ENCODE data around the gene SUCLA2.

SUCLA2 gene

GRCh38 chr13:47934371-47934770 is 66.7 kb downstream of the SUCLA2 start:
- Histone ChIP-seq H3K27ac (ENCODE audit: low read length) (no peak overlapping the region), H3K27me3 (ENCODE audit: insufficient read depth, low read length) (no peaks in the 10 kb centered on the region), H3K4me1 (ENCODE audit: insufficient read depth, low read length) (peaks cover 23% of the 10 kb centered on the region), H3K9ac (ENCODE audit: low read depth, low read length) (no peak overlapping the region), H3K9me3 (ENCODE audit: insufficient read depth, low read depth, low read length) (peaks cover 4% of the 10 kb centered on the region; the same call in 1 of the 2 replicates), H3K36me3 (ENCODE audit: insufficient read depth, low read depth, low read length) (peaks cover 9% of the 10 kb centered on the region; the same call in 1 of the 2 replicates), H3K4me3 (ENCODE audit: low read length) (no peak overlapping the region)

GRCh38 chr13:47932950-47933923 is 67.8 kb downstream of the SUCLA2 start:
- H3K36me3 ChIP-seq (ENCODE audit: insufficient read depth, low read depth, low read length), result 0 out of 2 replicates have a peak, but pooled peaks cover 5% of the 10 kb centered on the region
- peaks cover 23% of the 10 kb centered on the region for H3K4me1 ChIP-seq (ENCODE audit: insufficient read depth, low read length)
- H3K27me3 ChIP-seq (ENCODE audit: insufficient read depth, low read length), result no peaks in the 10 kb centered on the region
- H3K9ac ChIP-seq (ENCODE audit: low read depth, low read length), result no peak overlapping the region
- H3K27ac ChIP-seq (ENCODE audit: low read length), result no peak overlapping the region
- H3K4me3 ChIP-seq (ENCODE audit: low read length), result no peak overlapping the region
- H3K9me3 ChIP-seq (ENCODE audit: insufficient read depth, low read depth, low read length), result peaks cover 4% of the 10 kb centered on the region; the same call in 1 of the 2 replicates

- Histone ChIP-seq H3K4me3 (ENCODE audit: low read length) (no peak overlapping the region), H3K36me3 (ENCODE audit: insufficient read depth, low read depth, low read length) (no peaks in the 10 kb centered on the region), H3K27me3 (ENCODE audit: insufficient read depth, low read length) (no peaks in the 10 kb centered on the region), H3K9me3 (ENCODE audit: insufficient read depth, low read depth, low read length) (no peaks in the 10 kb centered on the region), H3K9ac (ENCODE audit: low read depth, low read length) (no peak overlapping the region), H3K4me1 (ENCODE audit: insufficient read depth, low read length) (peaks cover 23% of the 10 kb centered on the region), H3K27ac (ENCODE audit: low read length) (no peak overlapping the region)
Measured at GRCh38 chr13:47930649-47931165, 70.4 kb downstream of the SUCLA2 start.

- no peak overlapping the region for H3K4me3 ChIP-seq (ENCODE audit: low read length)
- H3K4me1 ChIP-seq (ENCODE audit: insufficient read depth, low read length), result peaks cover 18% of the 10 kb centered on the region
- H3K27me3 ChIP-seq (ENCODE audit: insufficient read depth, low read length), result no peaks in the 10 kb centered on the region
- no peaks in the 10 kb centered on the region for H3K36me3 ChIP-seq (ENCODE audit: insufficient read depth, low read depth, low read length)
- H3K27ac ChIP-seq (ENCODE audit: low read length), result no peak overlapping the region
- no peaks in the 10 kb centered on the region for H3K9me3 ChIP-seq (ENCODE audit: insufficient read depth, low read depth, low read length)
- no peak overlapping the region for H3K9ac ChIP-seq (ENCODE audit: low read depth, low read length)
Measured at GRCh38 chr13:47929156-47929555, 71.9 kb downstream of the SUCLA2 start.

- no peaks in the 10 kb centered on the region for H3K4me1 ChIP-seq (ENCODE audit: insufficient read depth, low read length)
- H3K27ac ChIP-seq (ENCODE audit: low read length), result no peak overlapping the region
- no peaks in the 10 kb centered on the region for H3K27me3 ChIP-seq (ENCODE audit: insufficient read depth, low read length)
- H3K9ac ChIP-seq (ENCODE audit: low read depth, low read length), result no peak overlapping the region
- peaks cover 12% of the 10 kb centered on the region; the same call in 1 of the 2 replicates for H3K9me3 ChIP-seq (ENCODE audit: insufficient read depth, low read depth, low read length)
- no peak overlapping the region for H3K4me3 ChIP-seq (ENCODE audit: low read length)
- no peaks in the 10 kb centered on the region for H3K36me3 ChIP-seq (ENCODE audit: insufficient read depth, low read depth, low read length)
Measured at GRCh38 chr13:47917022-47917574, 84.0 kb downstream of the SUCLA2 start.

GRCh38 chr13:47908197-47908902 is 92.7 kb downstream of the SUCLA2 start:
- Histone ChIP-seq H3K27ac (ENCODE audit: low read length) (no peak overlapping the region), H3K27me3 (ENCODE audit: insufficient read depth, low read length) (no peaks in the 10 kb centered on the region), H3K9me3 (ENCODE audit: insufficient read depth, low read depth, low read length) (no peaks in the 10 kb centered on the region), H3K4me3 (ENCODE audit: low read length) (no peak overlapping the region), H3K4me1 (ENCODE audit: insufficient read depth, low read length) (no peaks in the 10 kb centered on the region), H3K36me3 (ENCODE audit: insufficient read depth, low read depth, low read length) (no peaks in the 10 kb centered on the region), H3K9ac (ENCODE audit: low read depth, low read length) (no peak overlapping the region)

GRCh38 chr13:47904891-47905290 is 96.2 kb downstream of the SUCLA2 start:
- Histone ChIP-seq H3K27me3 (ENCODE audit: insufficient read depth, low read length) (no peaks in the 10 kb centered on the region), H3K4me1 (ENCODE audit: insufficient read depth, low read length) (no peaks in the 10 kb centered on the region), H3K4me3 (ENCODE audit: low read length) (no peak overlapping the region), H3K36me3 (ENCODE audit: insufficient read depth, low read depth, low read length) (no peaks in the 10 kb centered on the region), H3K9me3 (ENCODE audit: insufficient read depth, low read depth, low read length) (no peaks in the 10 kb centered on the region), H3K27ac (ENCODE audit: low read length) (no peak overlapping the region), H3K9ac (ENCODE audit: low read depth, low read length) (no peak overlapping the region)

GRCh38 chr13:47904241-47904640 is 96.8 kb downstream of the SUCLA2 start:
- no peak overlapping the region for H3K9ac ChIP-seq (ENCODE audit: low read depth, low read length)
- H3K4me1 ChIP-seq (ENCODE audit: insufficient read depth, low read length), result no peaks in the 10 kb centered on the region
- no peaks in the 10 kb centered on the region for H3K36me3 ChIP-seq (ENCODE audit: insufficient read depth, low read depth, low read length)
- no peaks in the 10 kb centered on the region for H3K27me3 ChIP-seq (ENCODE audit: insufficient read depth, low read length)
- H3K4me3 ChIP-seq (ENCODE audit: low read length), result no peak overlapping the region
- H3K27ac ChIP-seq (ENCODE audit: low read length), result no peak overlapping the region
- H3K9me3 ChIP-seq (ENCODE audit: insufficient read depth, low read depth, low read length), result no peaks in the 10 kb centered on the region

GRCh38 chr13:47903836-47904235 is 97.2 kb downstream of the SUCLA2 start:
- Histone ChIP-seq H3K9ac (ENCODE audit: low read depth, low read length) (no peak overlapping the region), H3K4me3 (ENCODE audit: low read length) (no peak overlapping the region), H3K9me3 (ENCODE audit: insufficient read depth, low read depth, low read length) (no peaks in the 10 kb centered on the region), H3K4me1 (ENCODE audit: insufficient read depth, low read length) (no peaks in the 10 kb centered on the region), H3K36me3 (ENCODE audit: insufficient read depth, low read depth, low read length) (no peaks in the 10 kb centered on the region), H3K27ac (ENCODE audit: low read length) (no peak overlapping the region), H3K27me3 (ENCODE audit: insufficient read depth, low read length) (no peaks in the 10 kb centered on the region)

- Histone ChIP-seq H3K4me3 (ENCODE audit: low read length) (no peak overlapping the region), H3K9me3 (ENCODE audit: insufficient read depth, low read depth, low read length) (no peaks in the 10 kb centered on the region), H3K4me1 (ENCODE audit: insufficient read depth, low read length) (no peaks in the 10 kb centered on the region), H3K9ac (ENCODE audit: low read depth, low read length) (no peak overlapping the region), H3K27me3 (ENCODE audit: insufficient read depth, low read length) (no peaks in the 10 kb centered on the region), H3K27ac (ENCODE audit: low read length) (no peak overlapping the region), H3K36me3 (ENCODE audit: insufficient read depth, low read depth, low read length) (no peaks in the 10 kb centered on the region)
Measured at GRCh38 chr13:47901441-47901840, 99.6 kb downstream of the SUCLA2 start.

- no peak overlapping the region for H3K9ac ChIP-seq (ENCODE audit: low read depth, low read length)
- H3K4me3 ChIP-seq (ENCODE audit: low read length), result no peak overlapping the region
- no peaks in the 10 kb centered on the region for H3K9me3 ChIP-seq (ENCODE audit: insufficient read depth, low read depth, low read length)
- H3K27me3 ChIP-seq (ENCODE audit: insufficient read depth, low read length), result no peaks in the 10 kb centered on the region
- no peaks in the 10 kb centered on the region for H3K36me3 ChIP-seq (ENCODE audit: insufficient read depth, low read depth, low read length)
- no peaks in the 10 kb centered on the region for H3K4me1 ChIP-seq (ENCODE audit: insufficient read depth, low read length)
- H3K27ac ChIP-seq (ENCODE audit: low read length), result no peak overlapping the region
Measured at GRCh38 chr13:47898080-47898479, 103.0 kb downstream of the SUCLA2 start.
